HG03558 (cell line): ENCODE results near the gene TMEM143.
"Not testable (repeated sequence)": the region's sequence is repeated elsewhere in the genome, so short reads cannot be mapped to it uniquely, and the experiment has no call there.

Experiments used
- ATAC-seq: cut with Tn5 transposase; IDR thresholded peaks from one replicate; pipeline ENCODE4 v1.9.1; 2021; ENCODE audit warnings: moderate number of reproducible peaks; ENCODE audit not compliant: unreplicated experiment; ENCODE audit errors: extremely low read depth

Gene TMEM143

GRCh38 chr19:48391100-48392005 is 27.6 kb upstream of the TMEM143 start, which contains the start of gene KDELR1:
TSS of gene KDELR1 (minus strand) at chr19:48391551. CDS start at chr19:48391358, 193 bp downstream.
- ATAC-seq, result no peak

GRCh38 chr19:48390188-48391099 is 26.7 kb upstream of the TMEM143 start:
- ATAC-seq, result no peak

- ATAC-seq, result no peak
Measured at GRCh38 chr19:48386981-48387380, 23.2 kb upstream of the TMEM143 start.

- ATAC-seq, result no peak
Measured at GRCh38 chr19:48385461-48386087, 21.8 kb upstream of the TMEM143 start.

- no peak for ATAC-seq
Measured at GRCh38 chr19:48382286-48382685, 18.5 kb upstream of the TMEM143 start.

GRCh38 chr19:48381178-48381950 is 17.6 kb upstream of the TMEM143 start:
- no peak for ATAC-seq

GRCh38 chr19:48379058-48379457 is 15.3 kb upstream of the TMEM143 start:
- no peak for ATAC-seq

GRCh38 chr19:48378194-48378570 is 14.4 kb upstream of the TMEM143 start:
- no peak for ATAC-seq

- ATAC-seq, result no peak
Measured at GRCh38 chr19:48373567-48373966, 9.8 kb upstream of the TMEM143 start.

GRCh38 chr19:48372904-48373303 is 9.2 kb upstream of the TMEM143 start:
- no peak for ATAC-seq

- ATAC-seq, result not testable (repeated sequence)
Measured at GRCh38 chr19:48371771-48372170, 8.0 kb upstream of the TMEM143 start.

- ATAC-seq, result no peak
Measured at GRCh38 chr19:48371367-48371766, 7.6 kb upstream of the TMEM143 start.

- ATAC-seq, result no peak
Measured at GRCh38 chr19:48370955-48371354, 7.2 kb upstream of the TMEM143 start.

GRCh38 chr19:48368936-48369335 is 5.2 kb upstream of the TMEM143 start:
- ATAC-seq, result no peak

GRCh38 chr19:48367855-48368254 is 4.1 kb upstream of the TMEM143 start:
- ATAC-seq, result no peak

- ATAC-seq, result no peak
Measured at GRCh38 chr19:48365602-48366001, 1.9 kb upstream of the TMEM143 start.

- no peak for ATAC-seq
Measured at GRCh38 chr19:48364598-48365348, 1.0 kb upstream of the TMEM143 start.

- no peak for ATAC-seq
Measured at GRCh38 chr19:48363500-48363809, 285 bp downstream of the TMEM143 start.
